Measurements from ENCODE around the gene ASIC5. TPM values are rescaled to one million over a fixed set of nuclear protein-coding genes. Genes with fewer than 3 reads are reported as not detected.

Gene ASIC5
- total RNA-seq, 4 donors from 2014 or later = not detected

DNA sequence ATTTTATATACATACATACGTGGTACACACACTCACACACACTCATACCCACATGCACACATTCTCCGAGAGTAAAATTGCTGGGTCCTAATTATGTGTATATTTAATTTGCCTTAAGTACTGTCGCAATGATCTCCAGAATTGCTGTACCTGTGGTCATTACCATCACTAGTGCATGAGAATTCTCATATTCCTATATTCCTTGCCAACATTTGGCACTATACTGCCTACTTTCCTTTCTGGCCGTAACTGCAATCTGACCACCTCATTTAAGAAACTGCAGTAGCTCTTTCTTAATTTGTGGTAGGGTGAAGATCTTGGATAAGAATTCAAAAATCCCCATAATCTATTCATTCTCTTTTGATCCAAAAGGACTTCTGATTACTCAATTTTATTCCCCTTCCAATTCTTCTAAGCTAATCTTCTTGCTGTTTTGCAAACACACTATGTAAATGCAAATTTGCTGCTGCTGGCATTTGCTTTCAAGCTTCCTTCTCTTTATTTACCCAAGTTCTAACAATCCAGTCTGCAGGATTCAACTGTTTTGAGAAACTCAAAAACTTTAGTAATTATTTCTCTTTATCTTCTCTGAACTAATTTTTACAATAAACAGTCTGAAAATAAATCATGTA is 45.1 kb downstream of the ASIC5 start:
- no peak for DNase-seq (ENCODE audit: low spot score in 2 of 2)
- no peaks in the 10 kb centered on the region for H3K9me3 ChIP-seq
- WGBS, 2 donors = 90% methylated on average over 4 of the region's 4 CpGs
- no peaks in the 10 kb centered on the region for H3K36me3 ChIP-seq
- H3K4me1 ChIP-seq = peaks cover 0 to 6% (median 0%) of the 10 kb centered on the region in 4 donors
- TF ChIP-seq, protein P1, sequence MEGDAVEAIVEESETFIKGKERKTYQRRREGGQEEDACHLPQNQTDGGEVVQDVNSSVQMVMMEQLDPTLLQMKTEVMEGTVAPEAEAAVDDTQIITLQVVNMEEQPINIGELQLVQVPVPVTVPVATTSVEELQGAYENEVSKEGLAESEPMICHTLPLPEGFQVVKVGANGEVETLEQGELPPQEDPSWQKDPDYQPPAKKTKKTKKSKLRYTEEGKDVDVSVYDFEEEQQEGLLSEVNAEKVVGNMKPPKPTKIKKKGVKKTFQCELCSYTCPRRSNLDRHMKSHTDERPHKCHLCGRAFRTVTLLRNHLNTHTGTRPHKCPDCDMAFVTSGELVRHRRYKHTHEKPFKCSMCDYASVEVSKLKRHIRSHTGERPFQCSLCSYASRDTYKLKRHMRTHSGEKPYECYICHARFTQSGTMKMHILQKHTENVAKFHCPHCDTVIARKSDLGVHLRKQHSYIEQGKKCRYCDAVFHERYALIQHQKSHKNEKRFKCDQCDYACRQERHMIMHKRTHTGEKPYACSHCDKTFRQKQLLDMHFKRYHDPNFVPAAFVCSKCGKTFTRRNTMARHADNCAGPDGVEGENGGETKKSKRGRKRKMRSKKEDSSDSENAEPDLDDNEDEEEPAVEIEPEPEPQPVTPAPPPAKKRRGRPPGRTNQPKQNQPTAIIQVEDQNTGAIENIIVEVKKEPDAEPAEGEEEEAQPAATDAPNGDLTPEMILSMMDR (IDR thresholded peaks at IDR 0.05) = no peak
- TF ChIP-seq POLR2A (IDR thresholded peaks at IDR 0.05) (no peak), EP300 (IDR thresholded peaks at IDR 0.05) (no peak)
- no peak overlapping the region for H3K27ac ChIP-seq
- no peaks in the 10 kb centered on the region for H3K27me3 ChIP-seq
- H3K4me3 ChIP-seq = no peak overlapping the region

DNA sequence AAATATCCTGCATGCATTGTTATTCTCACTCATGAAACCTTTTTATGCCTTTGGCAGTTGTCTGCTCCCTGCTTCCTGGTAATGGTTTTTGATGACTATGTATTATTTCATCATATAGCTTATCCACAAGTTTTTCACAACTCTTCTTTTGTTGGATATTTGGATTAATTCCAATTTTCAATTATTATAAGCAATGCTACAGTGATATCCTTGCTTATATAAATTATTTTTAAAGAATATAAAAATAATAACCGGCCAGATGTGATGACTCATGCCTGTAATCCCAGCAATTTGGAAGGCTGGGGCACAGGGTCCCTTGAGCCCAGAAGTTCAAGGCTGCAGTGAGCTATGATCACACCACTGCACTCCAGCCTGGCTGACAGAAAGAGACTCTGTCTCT is 47.0 kb downstream of the ASIC5 start:
- 3 to 21% methylated on average over 1 of the region's 1 CpG for WGBS, 2 donors
- TF ChIP-seq EP300 (IDR thresholded peaks at IDR 0.05) = no peak
- TF ChIP-seq, protein P1 (IDR thresholded peaks at IDR 0.05) = no peak
- no peak for TF ChIP-seq POLR2A (IDR thresholded peaks at IDR 0.05)
- no peak for DNase-seq (ENCODE audit: low spot score in 2 of 2)

GRCh38 chr4:155818639-155819038 is 47.4 kb downstream of the ASIC5 start:
- TF ChIP-seq, protein P1 (IDR thresholded peaks at IDR 0.05) = no peak
- no peak for TF ChIP-seq EP300 (IDR thresholded peaks at IDR 0.05)
- no peak for TF ChIP-seq POLR2A (IDR thresholded peaks at IDR 0.05)
- no peak overlapping the region for H3K27ac ChIP-seq
- no peaks in the 10 kb centered on the region for H3K36me3 ChIP-seq
- 86 to 89% methylated on average over 2 of the region's 2 CpGs for WGBS, 2 donors
- DNase-seq (ENCODE audit: low spot score in 2 of 2) = no peak
- H3K4me1 ChIP-seq = peaks cover 0 to 6% (median 0%) of the 10 kb centered on the region in 4 donors
- H3K9me3 ChIP-seq = no peaks in the 10 kb centered on the region
- no peak overlapping the region for H3K4me3 ChIP-seq
- no peaks in the 10 kb centered on the region for H3K27me3 ChIP-seq

More for the DNA sequence above, 47.0 kb downstream of the ASIC5 start:
- Histone ChIP-seq H3K4me3 (no peak overlapping the region), H3K36me3 (no peaks in the 10 kb centered on the region), H3K4me1 (peaks cover 0 to 6% (median 0%) of the 10 kb centered on the region in 4 donors), H3K27me3 (no peaks in the 10 kb centered on the region), H3K9me3 (no peaks in the 10 kb centered on the region), H3K27ac (no peak overlapping the region)

- Histone ChIP-seq H3K4me1 (no peaks in the 10 kb centered on the region), H3K9me3 (no peaks in the 10 kb centered on the region), H3K27ac (no peak overlapping the region), H3K36me3 (no peaks in the 10 kb centered on the region), H3K4me3 (no peak overlapping the region), H3K27me3 (no peaks in the 10 kb centered on the region)
- WGBS, 2 donors = 61 to 91% methylated on average over 2 of the region's 2 CpGs
- TF ChIP-seq, protein P1 (IDR thresholded peaks at IDR 0.05) = no peak
- TF ChIP-seq EP300 (IDR thresholded peaks at IDR 0.05) (no peak), POLR2A (IDR thresholded peaks at IDR 0.05) (no peak)
- no peak for DNase-seq (ENCODE audit: low spot score in 2 of 2)
These were observed 55.0 kb downstream of the ASIC5 start for GRCh38 chr4:155811083-155811482.

DNA sequence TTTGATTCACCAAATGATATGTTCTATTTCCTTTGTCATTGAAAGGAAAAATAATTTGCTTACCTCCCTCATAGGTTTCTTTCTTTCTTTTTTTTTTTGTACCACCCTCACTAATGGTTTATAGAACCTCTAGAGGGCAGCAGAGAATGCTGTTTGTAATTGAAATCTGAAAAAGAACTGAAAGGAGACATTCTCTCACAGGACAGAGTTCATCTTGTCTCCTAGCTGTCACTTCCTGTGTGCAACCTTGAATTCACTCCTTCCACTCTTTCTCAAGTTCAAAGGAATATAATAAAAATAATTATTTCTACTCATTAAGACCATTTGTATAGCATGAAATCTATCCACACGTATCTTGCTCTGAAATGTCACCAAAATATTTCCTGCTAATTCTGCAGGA is 56.2 kb downstream of the ASIC5 start:
- 76 to 77% methylated on average over 1 of the region's 1 CpG for WGBS, 2 donors

More for the DNA sequence above, 56.2 kb downstream of the ASIC5 start:
- no peak overlapping the region for H3K4me3 ChIP-seq
- peak in 1 of 2 donors; percentile 17 for DNase-seq (ENCODE audit: low spot score in 2 of 2)
- no peak overlapping the region for H3K27ac ChIP-seq
- no peaks in the 10 kb centered on the region for H3K36me3 ChIP-seq
- no peaks in the 10 kb centered on the region for H3K27me3 ChIP-seq
- TF ChIP-seq EP300 (IDR thresholded peaks at IDR 0.05) = no peak
- TF ChIP-seq, protein P1 (IDR thresholded peaks at IDR 0.05) = peak; percentile 30 to 58 (median 43)
- no peaks in the 10 kb centered on the region for H3K4me1 ChIP-seq
- no peaks in the 10 kb centered on the region for H3K9me3 ChIP-seq

Data from tibial nerve (tissue), 4 donors.